ENCODE results near the gene ELP6. TPM values are rescaled to one million over a fixed set of nuclear protein-coding genes. Genes with fewer than 3 reads are reported as not detected.
A peak's percentile ranks its signal among the peaks of the same experiment; 100 is the strongest.

ELP6 gene, protein sequence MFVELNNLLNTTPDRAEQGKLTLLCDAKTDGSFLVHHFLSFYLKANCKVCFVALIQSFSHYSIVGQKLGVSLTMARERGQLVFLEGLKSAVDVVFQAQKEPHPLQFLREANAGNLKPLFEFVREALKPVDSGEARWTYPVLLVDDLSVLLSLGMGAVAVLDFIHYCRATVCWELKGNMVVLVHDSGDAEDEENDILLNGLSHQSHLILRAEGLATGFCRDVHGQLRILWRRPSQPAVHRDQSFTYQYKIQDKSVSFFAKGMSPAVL
- 65.1 and 66.8 TPM in 2 replicates for polyA plus RNA-seq (2011; rRNA removed)
- 17.9 and 34.1 TPM in 2 replicates for polyA minus RNA-seq (2011; rRNA and poly(A)+ RNA removed)

DNA sequence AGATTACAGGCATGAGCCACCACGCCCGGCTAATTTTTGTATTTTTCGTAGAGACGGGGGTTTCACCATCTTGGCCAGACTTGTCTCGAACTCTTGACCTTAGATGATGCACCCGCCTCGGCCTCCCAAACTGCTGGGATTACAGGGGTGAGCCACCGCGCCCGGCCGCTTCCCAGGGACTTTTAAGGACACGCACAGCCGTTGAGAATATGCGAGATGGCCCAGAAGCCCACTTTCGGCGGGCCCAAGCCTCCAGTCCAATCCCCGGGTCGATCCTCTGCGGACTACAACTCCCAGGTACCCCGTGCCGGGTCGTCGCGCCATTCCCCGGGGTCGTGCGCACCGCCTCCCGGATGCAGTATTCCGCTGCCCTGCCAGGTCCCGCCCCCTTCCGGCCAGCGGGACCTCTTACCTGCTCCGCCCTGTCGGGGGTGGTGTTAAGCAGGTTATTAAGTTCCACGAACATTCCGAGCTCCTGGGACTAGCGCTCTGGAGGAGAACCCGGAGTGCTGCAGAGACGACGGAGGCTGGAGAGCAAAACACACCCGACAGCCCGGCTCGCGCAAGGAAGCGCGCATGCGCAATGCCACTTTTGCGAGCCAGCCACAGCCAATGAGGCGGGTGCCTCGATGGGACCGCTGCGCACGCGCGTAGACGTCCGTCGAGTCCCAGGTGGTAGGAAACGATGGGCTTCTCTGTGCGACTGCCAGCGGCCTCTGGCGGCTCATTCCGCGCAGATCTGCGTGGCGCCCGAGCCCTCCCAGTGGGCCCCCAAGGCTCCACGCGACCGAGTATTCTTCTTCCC is at the start of gene ELP6:
ELP6 (minus strand) TSS at position 588 of the 805 bp plus-strand sequence; CDS start at position 466, 122 bp downstream.
- POLR2A ChIA-PET = no interaction called here
- CTCF ChIA-PET = interaction anchor here (0.7 to 1.2 kb wide), 5 partner anchors 9 to 92 kb away, joined by 3 to 8 read pairs (median 3); no protein-coding TSS in a partner anchor
- peak; percentile 76 for DNase-seq (ENCODE audit: low read depth)
- Histone ChIP-seq H3K36me3 (ENCODE audit: control insufficient read depth, insufficient read depth, low read length) (peaks cover 8% of the 10 kb centered on the region; the same call in 1 of the 2 replicates), H3K27me3 (ENCODE audit: control insufficient read depth, insufficient read depth, low read length) (no peaks in the 10 kb centered on the region), H3K4me3 (ENCODE audit: low read depth, low read length) (peak within 1 kb of the TSS; percentile 46)
- TF ChIP-seq, protein P1, sequence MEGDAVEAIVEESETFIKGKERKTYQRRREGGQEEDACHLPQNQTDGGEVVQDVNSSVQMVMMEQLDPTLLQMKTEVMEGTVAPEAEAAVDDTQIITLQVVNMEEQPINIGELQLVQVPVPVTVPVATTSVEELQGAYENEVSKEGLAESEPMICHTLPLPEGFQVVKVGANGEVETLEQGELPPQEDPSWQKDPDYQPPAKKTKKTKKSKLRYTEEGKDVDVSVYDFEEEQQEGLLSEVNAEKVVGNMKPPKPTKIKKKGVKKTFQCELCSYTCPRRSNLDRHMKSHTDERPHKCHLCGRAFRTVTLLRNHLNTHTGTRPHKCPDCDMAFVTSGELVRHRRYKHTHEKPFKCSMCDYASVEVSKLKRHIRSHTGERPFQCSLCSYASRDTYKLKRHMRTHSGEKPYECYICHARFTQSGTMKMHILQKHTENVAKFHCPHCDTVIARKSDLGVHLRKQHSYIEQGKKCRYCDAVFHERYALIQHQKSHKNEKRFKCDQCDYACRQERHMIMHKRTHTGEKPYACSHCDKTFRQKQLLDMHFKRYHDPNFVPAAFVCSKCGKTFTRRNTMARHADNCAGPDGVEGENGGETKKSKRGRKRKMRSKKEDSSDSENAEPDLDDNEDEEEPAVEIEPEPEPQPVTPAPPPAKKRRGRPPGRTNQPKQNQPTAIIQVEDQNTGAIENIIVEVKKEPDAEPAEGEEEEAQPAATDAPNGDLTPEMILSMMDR (IDR thresholded peaks at IDR 0.05; ENCODE audit: insufficient read depth, low read depth, low read length) = peak; percentile 61

DNA sequence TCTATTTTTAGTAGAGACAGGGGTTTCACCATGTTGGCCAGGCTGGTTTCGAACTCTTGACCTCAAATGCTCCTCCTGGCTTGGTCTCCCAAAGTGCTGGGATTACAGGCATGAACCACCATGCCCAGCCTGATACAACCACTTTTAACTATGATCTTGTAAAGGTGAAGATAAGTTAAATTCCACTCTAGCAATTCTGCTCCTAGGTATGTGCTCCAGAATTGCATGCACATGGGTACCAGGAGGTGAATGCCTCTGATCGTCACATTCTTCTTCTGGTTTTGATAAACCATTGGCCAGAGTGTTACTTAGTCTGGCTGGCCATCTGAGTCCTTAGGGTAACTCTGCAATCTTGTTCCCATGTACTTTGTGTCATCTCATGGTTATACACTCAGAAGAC is 42.8 kb upstream of the ELP6 start:
- Histone ChIP-seq H3K36me3 (ENCODE audit: control insufficient read depth, insufficient read depth, low read length) (no peaks in the 10 kb centered on the region), H3K4me3 (ENCODE audit: low read depth, low read length) (no peak overlapping the region), H3K27me3 (ENCODE audit: control insufficient read depth, insufficient read depth, low read length) (peaks cover 6% of the 10 kb centered on the region)
- TF ChIP-seq, protein P1 (IDR thresholded peaks at IDR 0.05; ENCODE audit: insufficient read depth, low read depth, low read length) = no peak
- POLR2A ChIA-PET = no interaction called here
- no peak for DNase-seq (ENCODE audit: low read depth)
- CTCF ChIA-PET = interaction anchor here (0.7 to 1.0 kb wide), 2 partner anchors 19 to 62 kb away, joined by 3 read pairs; no protein-coding TSS in a partner anchor

DNA sequence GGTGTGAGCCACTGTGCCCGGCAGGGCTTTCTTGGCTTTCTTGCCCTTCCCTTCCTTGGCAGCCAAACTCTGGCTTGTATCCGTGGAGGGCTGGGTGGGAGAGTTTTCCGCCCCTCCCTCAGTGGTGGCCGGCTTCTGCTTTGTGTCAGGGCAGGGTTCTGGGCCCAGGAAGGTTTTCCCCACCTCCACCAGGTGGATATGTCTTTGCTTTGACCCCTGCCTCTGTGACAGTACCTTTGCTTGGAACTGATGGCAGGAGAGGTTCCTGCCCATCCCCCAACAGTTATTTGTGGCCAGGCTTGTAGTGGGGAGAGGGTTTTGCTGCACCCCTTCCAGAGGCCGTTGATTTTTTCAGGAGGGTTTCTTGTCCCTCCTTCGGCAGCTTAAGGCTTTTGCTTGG is 40.8 kb upstream of the ELP6 start:
- H3K36me3 ChIP-seq (ENCODE audit: control insufficient read depth, insufficient read depth, low read length) = no peaks in the 10 kb centered on the region
- peaks cover 7% of the 10 kb centered on the region for H3K27me3 ChIP-seq (ENCODE audit: control insufficient read depth, insufficient read depth, low read length)
- no peak for DNase-seq (ENCODE audit: low read depth)
- ChIA-PET POLR2A (no interaction called here), CTCF (interaction anchor here (1.1 to 1.3 kb wide), 2 partner anchors 9 to 34 kb away, joined by 3 to 5 read pairs; no protein-coding TSS in a partner anchor)
- TF ChIP-seq, protein P1 (IDR thresholded peaks at IDR 0.05; ENCODE audit: insufficient read depth, low read depth, low read length) = no peak
- no peak overlapping the region for H3K4me3 ChIP-seq (ENCODE audit: low read depth, low read length)

DNA sequence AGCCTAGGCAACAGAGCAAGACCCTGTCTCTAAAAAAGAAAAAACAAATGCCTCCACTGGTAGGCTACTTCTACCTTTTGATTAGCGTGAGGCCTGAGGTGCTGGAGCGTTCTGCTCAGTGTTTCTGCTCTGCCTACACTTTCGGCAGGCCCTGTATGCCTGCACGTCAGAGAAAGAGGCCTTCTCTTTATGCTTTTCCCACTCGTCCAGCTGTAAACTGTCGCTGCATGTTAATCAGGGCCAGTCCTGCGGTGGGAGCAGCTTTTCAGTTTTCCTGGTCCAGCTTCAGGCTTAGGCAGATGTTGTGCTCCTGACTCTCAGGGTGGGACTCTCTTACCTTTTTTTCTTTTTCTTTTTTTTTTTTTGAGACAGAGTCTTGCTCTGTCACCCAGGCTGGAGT is 39.9 kb upstream of the ELP6 start:
- Histone ChIP-seq H3K4me3 (ENCODE audit: low read depth, low read length) (no peak overlapping the region), H3K36me3 (ENCODE audit: control insufficient read depth, insufficient read depth, low read length) (no peaks in the 10 kb centered on the region), H3K27me3 (ENCODE audit: control insufficient read depth, insufficient read depth, low read length) (peaks cover 7% of the 10 kb centered on the region)
- ChIA-PET CTCF (no interaction called here), POLR2A (no interaction called here)
- DNase-seq (ENCODE audit: low read depth) = no peak
- TF ChIP-seq, protein P1 (IDR thresholded peaks at IDR 0.05; ENCODE audit: insufficient read depth, low read depth, low read length) = no peak
